Measurements from ENCODE around the gene E2F2.

E2F2 gene

GRCh38 chr1:23466423-23466989 lies 64.5 kb downstream of the E2F2 start:
- no peak overlapping the region for H3K27ac ChIP-seq (ENCODE audit: low read depth, low read length)
- no peak overlapping the region for H3K4me2 ChIP-seq (ENCODE audit: low read depth, low read length, poor library complexity, severe bottlenecking)
- no peak overlapping the region for H3K9ac ChIP-seq (ENCODE audit: low read length)
- H4K20me1 ChIP-seq (ENCODE audit: low read depth, low read length): no peaks in the 10 kb centered on the region
- H3K9me2 ChIP-seq (replicated peaks; ENCODE audit: insufficient read depth, low read length): no peaks in the 10 kb centered on the region
- H3F3A ChIP-seq (ENCODE audit: insufficient read depth): no peaks in the 10 kb centered on the region
- no peak for TF ChIP-seq CTCF (IDR thresholded peaks at IDR 0.05; ENCODE audit: insufficient read depth, low read length, poor library complexity, severe bottlenecking)
- no peak for TF ChIP-seq EZH2phosphoT487 (conservative IDR thresholded peaks at IDR 0.05; ENCODE audit: low read length)
- no peak overlapping the region for H2AFZ ChIP-seq (ENCODE audit: low read depth, low read length, severe bottlenecking)
- H3K9me3 ChIP-seq (ENCODE audit: insufficient read depth, low read length): no peaks in the 10 kb centered on the region
- H3K79me2 ChIP-seq (ENCODE audit: insufficient read depth, low read length): no peaks in the 10 kb centered on the region
- no peaks in the 10 kb centered on the region for H3K36me3 ChIP-seq (ENCODE audit: low read length)
- H3K4me3 ChIP-seq (ENCODE audit: insufficient read depth, low read length, poor library complexity, severe bottlenecking): no peak overlapping the region
- H3K27me3 ChIP-seq (ENCODE audit: low read length): no peaks in the 10 kb centered on the region

- no peaks in the 10 kb centered on the region for H3K27me3 ChIP-seq (ENCODE audit: low read length)
Measured at GRCh38 chr1:23463286-23463685, 67.7 kb downstream of the E2F2 start.

GRCh38 chr1:23462766-23463165 lies 68.3 kb downstream of the E2F2 start:
- H3K36me3 ChIP-seq (ENCODE audit: low read length): no peaks in the 10 kb centered on the region
- no peaks in the 10 kb centered on the region for H4K20me1 ChIP-seq (ENCODE audit: low read depth, low read length)
- H2AFZ ChIP-seq (ENCODE audit: low read depth, low read length, severe bottlenecking): no peak overlapping the region
- H3K27me3 ChIP-seq (ENCODE audit: low read length): no peaks in the 10 kb centered on the region
- H3K4me3 ChIP-seq (ENCODE audit: insufficient read depth, low read length, poor library complexity, severe bottlenecking): no peak overlapping the region
- no peak overlapping the region for H3K4me2 ChIP-seq (ENCODE audit: low read depth, low read length, poor library complexity, severe bottlenecking)
- H3K9me2 ChIP-seq (replicated peaks; ENCODE audit: insufficient read depth, low read length): no peaks in the 10 kb centered on the region
- no peaks in the 10 kb centered on the region for H3K9me3 ChIP-seq (ENCODE audit: insufficient read depth, low read length)
- TF ChIP-seq EZH2phosphoT487 (conservative IDR thresholded peaks at IDR 0.05; ENCODE audit: low read length): no peak
- no peaks in the 10 kb centered on the region for H3K79me2 ChIP-seq (ENCODE audit: insufficient read depth, low read length)
- H3F3A ChIP-seq (ENCODE audit: insufficient read depth): no peaks in the 10 kb centered on the region
- no peak overlapping the region for H3K9ac ChIP-seq (ENCODE audit: low read length)
- H3K27ac ChIP-seq (ENCODE audit: low read depth, low read length): no peak overlapping the region

More at GRCh38 chr1:23463286-23463685, 67.7 kb downstream of the E2F2 start:
- Histone ChIP-seq H3F3A (ENCODE audit: insufficient read depth) (no peaks in the 10 kb centered on the region), H3K79me2 (ENCODE audit: insufficient read depth, low read length) (no peaks in the 10 kb centered on the region), H3K9ac (ENCODE audit: low read length) (no peak overlapping the region), H3K9me2 (replicated peaks; ENCODE audit: insufficient read depth, low read length) (no peaks in the 10 kb centered on the region), H3K27ac (ENCODE audit: low read depth, low read length) (no peak overlapping the region), H3K9me3 (ENCODE audit: insufficient read depth, low read length) (no peaks in the 10 kb centered on the region), H3K36me3 (ENCODE audit: low read length) (no peaks in the 10 kb centered on the region), H4K20me1 (ENCODE audit: low read depth, low read length) (no peaks in the 10 kb centered on the region), H3K4me2 (ENCODE audit: low read depth, low read length, poor library complexity, severe bottlenecking) (no peak overlapping the region), H3K4me3 (ENCODE audit: insufficient read depth, low read length, poor library complexity, severe bottlenecking) (no peak overlapping the region), H2AFZ (ENCODE audit: low read depth, low read length, severe bottlenecking) (no peak overlapping the region)
- no peak for TF ChIP-seq CTCF (IDR thresholded peaks at IDR 0.05; ENCODE audit: insufficient read depth, low read length, poor library complexity, severe bottlenecking)
- no peak for TF ChIP-seq EZH2phosphoT487 (conservative IDR thresholded peaks at IDR 0.05; ENCODE audit: low read length)

- TF ChIP-seq EZH2phosphoT487 (conservative IDR thresholded peaks at IDR 0.05; ENCODE audit: low read length): no peak
- no peak for TF ChIP-seq CTCF (IDR thresholded peaks at IDR 0.05; ENCODE audit: insufficient read depth, low read length, poor library complexity, severe bottlenecking)
- H2AFZ ChIP-seq (ENCODE audit: low read depth, low read length, severe bottlenecking): no peak overlapping the region
- H3K4me3 ChIP-seq (ENCODE audit: insufficient read depth, low read length, poor library complexity, severe bottlenecking): no peak overlapping the region
- no peaks in the 10 kb centered on the region for H3F3A ChIP-seq (ENCODE audit: insufficient read depth)
- H3K27me3 ChIP-seq (ENCODE audit: low read length): no peaks in the 10 kb centered on the region
- no peaks in the 10 kb centered on the region for H3K9me3 ChIP-seq (ENCODE audit: insufficient read depth, low read length)
- H3K9ac ChIP-seq (ENCODE audit: low read length): no peak overlapping the region
- no peaks in the 10 kb centered on the region for H3K9me2 ChIP-seq (replicated peaks; ENCODE audit: insufficient read depth, low read length)
- no peaks in the 10 kb centered on the region for H3K36me3 ChIP-seq (ENCODE audit: low read length)
- no peaks in the 10 kb centered on the region for H3K79me2 ChIP-seq (ENCODE audit: insufficient read depth, low read length)
- no peaks in the 10 kb centered on the region for H4K20me1 ChIP-seq (ENCODE audit: low read depth, low read length)
- H3K4me2 ChIP-seq (ENCODE audit: low read depth, low read length, poor library complexity, severe bottlenecking): no peak overlapping the region
- no peak overlapping the region for H3K27ac ChIP-seq (ENCODE audit: low read depth, low read length)
Measured at GRCh38 chr1:23461050-23461449, 70.0 kb downstream of the E2F2 start.

All from SU-DHL-6 (cell line).